HG02938 (cell line): ENCODE measurements around the gene IQCH.

ENCODE experiments used
- ATAC-seq: cut with Tn5 transposase; IDR thresholded peaks from one replicate; pipeline ENCODE4 v1.9.1; 2021; ENCODE audit warnings: mild to moderate bottlenecking, moderate library complexity; ENCODE audit not compliant: unreplicated experiment

IQCH gene

GRCh38 chr15:67389975-67390374 lies 135.4 kb downstream of the IQCH start:
- no peak for ATAC-seq

GRCh38 chr15:67394873-67395639 lies 140.5 kb downstream of the IQCH start:
- no peak for ATAC-seq

- no peak for ATAC-seq
Observed at GRCh38 chr15:67396114-67396513, 141.5 kb downstream of the IQCH start.

GRCh38 chr15:67397139-67397538 lies 142.6 kb downstream of the IQCH start:
- ATAC-seq: no peak

- ATAC-seq: no peak
Observed at GRCh38 chr15:67399925-67400324, 145.3 kb downstream of the IQCH start.

- ATAC-seq: no peak
Observed at GRCh38 chr15:67400890-67401289, 146.3 kb downstream of the IQCH start.

- ATAC-seq: no peak
Observed at GRCh38 chr15:67401336-67401735, 146.8 kb downstream of the IQCH start.

GRCh38 chr15:67403428-67404154 lies 149.0 kb downstream of the IQCH start:
- ATAC-seq: no peak

- no peak for ATAC-seq
Observed at GRCh38 chr15:67405208-67406191, 150.9 kb downstream of the IQCH start.

- ATAC-seq: no peak
Observed at GRCh38 chr15:67406257-67406861, 151.8 kb downstream of the IQCH start.

GRCh38 chr15:67407786-67408185 lies 153.2 kb downstream of the IQCH start:
- ATAC-seq: no peak

- no peak for ATAC-seq
Observed at GRCh38 chr15:67409175-67409574, 154.6 kb downstream of the IQCH start.

GRCh38 chr15:67411486-67411885 lies 156.9 kb downstream of the IQCH start:
- ATAC-seq: no peak

GRCh38 chr15:67413770-67414390 lies 159.3 kb downstream of the IQCH start:
- no peak for ATAC-seq

- ATAC-seq: no peak
Observed at GRCh38 chr15:67415181-67415580, 160.6 kb downstream of the IQCH start.

- ATAC-seq: no peak
Observed at GRCh38 chr15:67416891-67417290, 162.3 kb downstream of the IQCH start.

- no peak for ATAC-seq
Observed at GRCh38 chr15:67419705-67420104, 165.1 kb downstream of the IQCH start.

- no peak for ATAC-seq
Observed at GRCh38 chr15:67420137-67420536, 165.6 kb downstream of the IQCH start.

- ATAC-seq: no peak
Observed at GRCh38 chr15:67421105-67421504, 166.5 kb downstream of the IQCH start.

GRCh38 chr15:67422296-67422695 lies 167.7 kb downstream of the IQCH start:
- ATAC-seq: no peak
